Spleen (tissue), 11 donors: ENCODE results near the gene CCAR1. TPM values are rescaled to one million over a fixed set of nuclear protein-coding genes. Genes with fewer than 3 reads are reported as not detected.

Experiments used
- microRNA-seq, 3 donors: library from miRNA; unstranded; fragments of <30 nt; microRNA quantifications; one replicate each; pipeline versions ENCODE4 to v1.1.0, GENCODE V29; 2019 to 2020
- polyA plus RNA-seq, 3 donors: library from polyadenylated mRNA; stranded (reverse); fragments of 200-250 nt; gene quantifications; one replicate each; pipeline ENCODE4 v1.2.1, GENCODE V29; 2013
- small RNA-seq, 4 donors: library from RNA; depleted of rRNA; stranded (forward); fragments of <200 nt; gene quantifications; one replicate each; pipeline ENCODE3, GENCODE V24; 2016
- total RNA-seq, 7 donors: library from RNA; depleted of rRNA in 3 of 7; stranded (reverse); fragments of >200 nt in 3 of 7; fragmentation: NEBNext Ultra II Directional in 4 of 7; extraction: Animal tissue kit (Norgen Biotek cat#: 25700) in 4 of 7; gene quantifications; one replicate each; pipeline versions ENCODE4 v1.1.0 to v1.2.1, GENCODE V29; 2016 to 2021
- donor health status: healthy with polysubstance abuse.
- donor health status: DM: no; HTN: no; CAD: no; lungs with moderate emphysema.
- donor health status: DM: no; HTN: no; CAD: no.
- donor health status: Bipolar disorder and iron deficiency.
- donor health status: healthy.
- donor health status: DM: no; HTN: no; CAD: no.
- donor health status: DM: yes; HTN: yes; CAD: no.

Gene CCAR1
- total and polyA plus RNA-seq, 10 donors, result 37.4 to 83.6 (median 64.5) TPM

Small RNA genes lying within 50 kb of the gene (microRNA-seq; reads per million reads assigned to microRNA genes)
- gene MIR1254-1, result 0 reads per million in 3 donors

Small RNA genes lying within 50 kb of the gene (small RNA-seq; reads per million reads assigned to genes)
- gene MIR1254-1 (0 reads per million in 4 donors), gene RF00019 (0 reads per million in 4 donors)

Other genes with a start within 250 kb of the CCAR1 start
- gene DNA2, start 249.3 kb upstream of the CCAR1 start, total RNA-seq, result 10 to 100 TPM in 1 of 7 donors, 1 to 10 TPM in 6; 5.6 to 13.6 (median 7.4) TPM
- gene DNA2, start 249.3 kb upstream of the CCAR1 start, polyA plus RNA-seq, result 1 to 10 TPM; 1.4 to 2.9 (median 1.6) TPM
- gene SLC25A16, start 193.7 kb upstream of the CCAR1 start, total RNA-seq, result 10 to 100 TPM; 13.1 to 24.0 (median 18.2) TPM
- 1 to 10 TPM; 6.0 to 9.9 (median 6.3) TPM for gene SLC25A16, start 193.7 kb upstream of the CCAR1 start, polyA plus RNA-seq
- 1 to 10 TPM; 1.6 to 3.1 (median 2.5) TPM for gene TET1, start 160.9 kb upstream of the CCAR1 start, total RNA-seq
- gene TET1, start 160.9 kb upstream of the CCAR1 start, polyA plus RNA-seq, result under 1 TPM; 0.04 to 0.16 (median 0.15) TPM
- 1 to 10 TPM in 1 of 7 donors, under 1 TPM in 5, not detected in 1; 0.11 to 2.2 (median 0.80) TPM for gene STOX1, start 106.3 kb downstream of the CCAR1 start, total RNA-seq
- gene STOX1, start 106.3 kb downstream of the CCAR1 start, polyA plus RNA-seq, result under 1 TPM; 0.26 to 0.29 (median 0.28) TPM
- 10 to 100 TPM; 23.7 to 33.6 (median 29.6) TPM for gene DDX50, start 180.1 kb downstream of the CCAR1 start, total RNA-seq
- 10 to 100 TPM; 19.2 to 28.8 (median 22.4) TPM for gene DDX50, start 180.1 kb downstream of the CCAR1 start, polyA plus RNA-seq
- 10 to 100 TPM; 37.6 to 70.0 (median 56.6) TPM for gene DDX21, start 234.9 kb downstream of the CCAR1 start, total RNA-seq
- gene DDX21, start 234.9 kb downstream of the CCAR1 start, polyA plus RNA-seq, result 10 to 100 TPM; 15.7 to 23.8 (median 22.1) TPM